SK-N-MC (cell line): ENCODE results near the gene CHAT.

Experiments
- DNase-seq: peaks from one replicate; pipeline ENCODE4 v3.0.0-alpha.2; 2011; ENCODE audit warnings: low read depth, low spot score
- H3K27ac ChIP-seq: fragments of 200-600 bp; sonication (generic); 2 replicates; pipeline ENCODE4 v1.5.1; 2016; ENCODE audit warnings: mixed run types
- H3K36me3 ChIP-seq: fragments of 200-600 bp; sonication (generic); 2 replicates; pipeline ENCODE4 v1.6.1; 2017; ENCODE audit warnings: antibody characterized with exemption, low read length, mixed read lengths; ENCODE audit not compliant: insufficient read depth
- H3K4me3 ChIP-seq: fragments of 200-600 bp; sonication (generic); 2 replicates; pipeline ENCODE4 v1.5.1; 2016
- H3K9ac ChIP-seq: fragments of 200-600 bp; sonication (generic); 2 replicates; pipeline ENCODE4 v1.8.0; 2017; ENCODE audit warnings: mixed run types, mixed read lengths; ENCODE audit not compliant: insufficient read length
- H3K9me3 ChIP-seq: fragments of 200-600 bp; sonication (generic); 2 replicates; pipeline ENCODE4 v1.6.1; 2017; ENCODE audit warnings: low read depth, mild to moderate bottlenecking, antibody characterized with exemption, low read length, moderate library complexity, mixed read lengths
- EZH2 ChIP-seq: fragments of 200-600 bp; sonication (generic); IDR thresholded peaks from one replicate; pipeline ENCODE4 v1.6.1; 2017; ENCODE audit warnings: antibody characterized with exemption
- FOXP2 ChIP-seq: optimal IDR thresholded peaks from 2 replicates; pipeline ENCODE3; 2011; ENCODE audit warnings: mild to moderate bottlenecking, moderate library complexity; ENCODE audit not compliant: insufficient read depth; ENCODE audit errors: extremely low read length, control extremely low read depth
- POLR2AphosphoS5 ChIP-seq: IDR thresholded peaks from 2 replicates; pipeline ENCODE4 v1.6.1; 2012; ENCODE audit warnings: mild to moderate bottlenecking, low read depth, low read length, borderline replicate concordance

The CHAT gene

DNA sequence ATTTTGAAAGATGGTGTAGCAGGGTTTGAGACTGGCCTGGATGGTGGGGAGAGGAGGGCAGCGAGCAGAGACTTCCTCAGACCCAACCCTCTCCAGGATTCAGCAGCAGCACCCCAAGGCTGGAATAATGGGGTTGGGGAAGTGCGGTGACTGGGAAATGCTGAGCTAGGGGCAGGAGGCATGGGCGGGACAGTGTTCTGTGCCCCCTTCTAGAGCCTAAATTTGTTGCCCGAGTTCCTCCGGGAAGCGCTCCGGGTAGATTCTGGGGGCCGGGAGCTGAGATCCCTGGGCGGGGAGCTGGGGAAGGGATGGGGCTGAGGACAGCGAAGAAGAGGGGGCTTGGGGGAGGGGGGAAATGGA is at the start of gene CHAT:
TSS of gene CHAT (plus strand) at position 156 of the 360 bp plus-strand sequence. CDS start at position 309, 153 bp downstream.
- Histone ChIP-seq H3K9me3 (no peaks in the 10 kb centered on the region), H3K36me3 (no peaks in the 10 kb centered on the region), H3K27ac (no peak within 1 kb of the TSS), H3K9ac (no peak within 1 kb of the TSS), H3K4me3 (peak within 1 kb of the TSS; percentile 55)
- no peak for TF ChIP-seq FOXP2
- no peak for DNase-seq

DNA sequence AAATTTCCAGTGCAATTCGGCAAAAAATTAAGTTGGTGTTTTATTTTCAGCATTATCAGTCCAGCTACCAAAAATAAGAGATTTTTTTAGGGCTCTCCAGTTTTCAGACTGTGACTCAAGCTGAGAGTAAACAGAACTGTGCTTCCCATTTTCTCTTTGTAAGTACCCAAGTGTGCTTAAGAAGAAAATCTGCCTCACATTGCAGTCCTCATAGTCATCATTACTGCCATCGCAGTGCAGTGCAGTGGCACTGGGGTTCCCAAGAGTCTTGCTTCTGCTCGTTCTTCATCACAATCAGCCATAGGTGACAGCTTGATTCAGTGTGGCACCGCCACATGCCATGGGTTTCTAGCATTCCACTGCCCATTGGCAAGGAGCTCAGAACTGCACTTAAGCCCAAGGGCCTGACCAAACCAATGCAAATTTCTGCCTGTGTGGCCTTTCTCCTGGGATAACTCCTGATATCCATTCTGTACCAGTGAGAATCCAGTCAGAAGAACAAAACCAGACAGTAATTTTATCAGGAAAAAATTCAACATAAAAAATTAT is 49.3 kb upstream of the CHAT start:
- H3K27ac ChIP-seq = no peak overlapping the region
- H3K9ac ChIP-seq = no peak overlapping the region
- no peak for DNase-seq
- H3K4me3 ChIP-seq = no peak overlapping the region
- H3K36me3 ChIP-seq = no peaks in the 10 kb centered on the region
- no peak for TF ChIP-seq EZH2
- TF ChIP-seq POLR2AphosphoS5 = no peak
- TF ChIP-seq FOXP2 = no peak
- no peaks in the 10 kb centered on the region for H3K9me3 ChIP-seq

DNA sequence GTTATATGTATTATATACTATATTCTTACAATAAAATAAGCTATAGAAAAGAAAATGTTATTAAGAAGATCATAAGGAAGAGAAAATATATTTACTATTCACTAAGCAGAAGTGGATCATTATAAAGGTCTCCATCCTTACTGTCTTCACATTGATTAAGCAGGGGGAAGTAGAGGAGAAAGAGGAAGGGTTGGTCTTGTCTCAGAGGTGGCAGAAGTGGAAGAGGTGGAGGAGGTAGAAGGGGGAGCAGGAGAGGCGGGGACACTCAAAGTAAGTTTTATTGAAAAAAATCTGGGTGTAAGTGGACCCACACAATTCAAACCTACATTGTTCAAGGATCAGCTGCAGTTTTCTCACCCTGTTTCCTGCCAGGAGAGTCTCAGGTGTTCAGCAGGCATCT is 46.0 kb upstream of the CHAT start:
- DNase-seq = no peak

DNA sequence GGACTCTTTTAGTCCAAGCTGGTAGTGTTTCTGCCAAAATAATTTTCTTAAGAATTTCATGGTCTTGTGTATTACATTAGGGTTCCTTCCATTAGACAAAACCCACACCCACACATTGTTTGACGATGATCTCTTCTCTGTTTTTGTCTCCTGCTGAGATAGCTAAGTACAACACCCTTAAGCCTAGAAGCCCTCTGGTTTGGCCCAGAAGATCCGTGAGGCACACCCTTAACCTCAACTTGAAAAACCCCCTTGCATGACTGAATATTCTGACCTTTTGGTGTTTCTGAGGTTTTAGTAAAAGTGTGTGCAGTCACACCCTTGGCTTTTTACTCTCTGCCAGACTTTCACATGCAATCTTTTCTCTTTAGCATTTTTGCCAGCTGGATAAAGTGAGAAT is 45.6 kb upstream of the CHAT start:
- H3K27ac ChIP-seq = no peak overlapping the region
- H3K36me3 ChIP-seq = no peaks in the 10 kb centered on the region
- H3K9me3 ChIP-seq = no peaks in the 10 kb centered on the region
- no peak for DNase-seq
- no peak overlapping the region for H3K4me3 ChIP-seq
- TF ChIP-seq FOXP2 (no peak), POLR2AphosphoS5 (no peak), EZH2 (no peak)
- H3K9ac ChIP-seq = no peak overlapping the region

More for the DNA sequence above, 46.0 kb upstream of the CHAT start:
- Histone ChIP-seq H3K4me3 (no peak overlapping the region), H3K9me3 (no peaks in the 10 kb centered on the region), H3K36me3 (no peaks in the 10 kb centered on the region), H3K9ac (no peak overlapping the region), H3K27ac (no peak overlapping the region)
- TF ChIP-seq FOXP2 = no peak
- TF ChIP-seq EZH2 = no peak
- no peak for TF ChIP-seq POLR2AphosphoS5

DNA sequence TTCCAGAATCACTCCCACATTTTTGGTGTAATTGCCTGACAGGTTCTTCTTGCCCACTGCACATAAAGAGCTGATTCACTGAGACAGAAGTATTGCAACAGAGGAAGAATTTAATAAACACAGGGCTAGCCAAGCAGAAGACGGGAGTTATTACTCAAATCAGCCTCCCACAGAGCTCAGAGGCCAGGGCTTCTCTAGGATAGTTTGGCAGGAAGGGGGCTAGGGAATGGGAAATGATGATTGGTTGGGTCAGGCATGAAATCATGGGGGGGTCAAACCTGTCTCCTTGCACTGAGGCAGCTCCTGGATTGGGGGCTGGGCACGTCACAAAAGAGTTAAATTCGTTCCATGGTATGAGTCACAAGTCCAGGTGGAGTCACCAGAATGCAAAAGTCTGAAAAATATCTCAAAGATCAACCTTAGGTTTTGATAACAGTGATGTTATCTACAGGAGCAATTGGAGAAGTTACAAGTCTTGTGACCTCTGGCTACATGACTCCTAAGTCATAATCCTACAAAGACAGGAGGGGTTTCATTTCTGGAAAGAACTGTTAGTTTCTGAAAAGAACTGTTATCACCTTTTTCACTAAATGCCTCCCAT is 44.7 kb upstream of the CHAT start:
- Histone ChIP-seq H3K9me3 (no peaks in the 10 kb centered on the region), H3K27ac (no peak overlapping the region), H3K9ac (no peak overlapping the region), H3K36me3 (no peaks in the 10 kb centered on the region), H3K4me3 (no peak overlapping the region)
- TF ChIP-seq EZH2 (no peak), POLR2AphosphoS5 (no peak), FOXP2 (no peak)
- no peak for DNase-seq

DNA sequence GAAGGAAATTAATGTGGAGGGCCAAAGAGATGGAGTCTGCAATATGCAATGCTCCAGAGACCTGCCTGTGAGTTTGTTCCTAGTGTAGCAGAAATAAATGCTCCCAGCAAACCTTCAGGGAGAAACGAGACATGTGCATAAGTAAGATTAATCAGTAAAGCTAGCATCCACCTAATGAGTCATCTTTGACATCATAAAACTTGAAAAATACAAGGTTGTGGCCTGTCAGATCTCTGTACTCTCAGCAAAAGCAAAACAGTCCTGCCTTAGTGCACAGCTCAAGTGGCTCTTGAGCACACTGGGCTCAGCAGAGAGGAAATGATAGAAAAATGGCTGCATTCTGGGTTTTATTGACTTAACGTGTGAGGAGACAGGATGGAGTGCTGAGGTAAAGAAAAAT is 42.4 kb upstream of the CHAT start:
- Histone ChIP-seq H3K9me3 (no peaks in the 10 kb centered on the region), H3K36me3 (no peaks in the 10 kb centered on the region), H3K9ac (no peak overlapping the region), H3K27ac (no peak overlapping the region), H3K4me3 (no peak overlapping the region)
- DNase-seq = no peak
- no peak for TF ChIP-seq EZH2
- no peak for TF ChIP-seq POLR2AphosphoS5
- no peak for TF ChIP-seq FOXP2

DNA sequence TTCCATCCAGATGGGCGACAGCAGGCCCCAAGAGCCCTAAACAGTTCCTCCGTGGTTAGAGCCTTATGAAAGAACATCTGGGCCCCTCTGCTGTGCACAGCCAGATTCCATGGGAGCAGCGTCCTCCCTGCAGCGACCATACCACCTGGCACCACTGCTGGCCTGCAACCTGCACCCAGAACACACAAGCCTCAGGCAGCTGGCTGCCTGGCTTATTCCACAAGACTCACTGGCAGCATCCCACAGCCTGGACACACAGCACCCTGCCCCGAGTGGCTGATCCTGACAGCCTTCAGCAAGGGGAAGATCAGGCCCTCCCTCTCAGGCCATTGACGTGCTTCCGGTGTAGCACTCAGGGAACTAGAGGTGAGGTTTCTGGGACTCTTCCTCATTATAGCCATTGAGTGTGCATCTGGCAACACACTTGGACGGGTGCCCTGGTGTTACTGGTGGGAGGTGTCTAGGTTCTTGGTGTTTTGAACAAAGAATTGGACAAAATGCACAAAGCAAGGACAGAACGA is 41.2 kb upstream of the CHAT start:
- no peaks in the 10 kb centered on the region for H3K9me3 ChIP-seq
- no peak for TF ChIP-seq FOXP2
- TF ChIP-seq EZH2 = no peak
- TF ChIP-seq POLR2AphosphoS5 = no peak
- no peak overlapping the region for H3K9ac ChIP-seq
- DNase-seq = no peak
- no peak overlapping the region for H3K27ac ChIP-seq
- H3K4me3 ChIP-seq = no peak overlapping the region
- no peaks in the 10 kb centered on the region for H3K36me3 ChIP-seq

DNA sequence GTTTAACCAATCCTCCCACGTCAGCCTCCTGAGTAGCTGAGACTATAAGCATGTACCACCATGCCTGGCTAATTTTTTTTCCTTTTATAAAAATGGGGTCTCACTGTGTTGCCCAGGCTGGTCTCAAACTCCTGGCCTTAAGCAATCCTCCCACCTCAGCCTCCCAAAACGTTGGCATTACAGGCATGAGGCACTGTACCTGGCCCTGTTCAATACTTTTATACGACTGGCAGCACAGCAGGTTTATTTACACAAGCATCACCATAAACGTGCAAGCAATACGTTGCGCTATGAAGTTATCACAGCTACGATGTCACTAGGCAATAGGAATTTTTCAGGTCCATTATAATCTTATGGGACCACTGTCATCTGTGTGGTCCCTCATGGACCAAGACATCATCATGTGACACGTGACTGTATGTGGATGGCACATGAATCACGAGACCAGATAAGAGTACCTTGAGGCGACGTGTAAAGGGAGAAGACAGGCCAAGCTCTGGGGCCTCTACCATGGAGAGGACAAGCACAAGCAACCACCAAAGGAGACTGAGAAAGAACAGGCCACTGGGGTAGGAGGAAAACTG is 38.3 kb upstream of the CHAT start:
- DNase-seq = no peak
- Histone ChIP-seq H3K27ac (no peak overlapping the region), H3K36me3 (no peaks in the 10 kb centered on the region), H3K4me3 (no peak overlapping the region), H3K9ac (no peak overlapping the region), H3K9me3 (no peaks in the 10 kb centered on the region)
- TF ChIP-seq POLR2AphosphoS5 (no peak), FOXP2 (no peak), EZH2 (no peak)
